ENCODE data around the gene NPL. TPM values are rescaled to one million over a fixed set of nuclear protein-coding genes. Genes with fewer than 3 reads are reported as not detected.

Gene NPL
- total RNA-seq, 4 donors from 2014 or later, result 16.2 to 132 (median 30.0) TPM

- no peak for TF ChIP-seq CTCF (IDR thresholded peaks at IDR 0.05; ENCODE audit: low read depth)
Observed at GRCh38 chr1:182826892-182827291, 37.3 kb downstream of the NPL start.

DNA sequence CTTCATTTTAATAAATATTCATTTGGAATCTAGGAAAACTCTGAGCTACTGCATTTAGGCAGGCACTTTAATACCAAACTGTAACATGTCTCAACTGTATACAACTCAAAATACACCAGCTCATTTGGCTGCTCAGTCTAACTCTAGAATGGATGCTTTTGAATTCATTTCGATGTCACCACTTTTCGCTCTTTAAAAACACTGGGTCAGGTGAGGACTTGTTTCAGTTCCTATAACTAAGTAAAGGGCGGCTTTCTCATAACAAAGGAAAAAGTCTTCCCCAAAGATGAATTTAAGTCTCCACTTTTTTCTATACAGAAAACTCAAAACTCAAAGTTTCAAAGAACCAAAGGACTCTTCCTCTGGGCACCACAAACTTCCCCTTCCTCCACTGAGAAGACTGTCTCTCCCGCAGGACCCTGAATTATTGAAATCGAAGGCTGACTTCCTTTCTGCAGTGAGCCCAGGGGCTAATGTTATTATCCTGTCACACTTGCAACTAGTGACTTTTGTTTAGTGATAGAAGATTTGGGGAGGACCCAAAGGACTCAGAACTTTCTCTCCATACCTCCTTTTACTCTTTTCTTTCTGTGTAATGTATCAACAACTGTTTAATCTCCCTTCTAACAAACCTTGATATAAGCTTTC lies 39.8 kb downstream of the NPL start:
- no peak for TF ChIP-seq CTCF (IDR thresholded peaks at IDR 0.05; ENCODE audit: low read depth)

GRCh38 chr1:182833271-182833670 lies 43.7 kb downstream of the NPL start:
- TF ChIP-seq CTCF (IDR thresholded peaks at IDR 0.05; ENCODE audit: low read depth), result no peak

DNA sequence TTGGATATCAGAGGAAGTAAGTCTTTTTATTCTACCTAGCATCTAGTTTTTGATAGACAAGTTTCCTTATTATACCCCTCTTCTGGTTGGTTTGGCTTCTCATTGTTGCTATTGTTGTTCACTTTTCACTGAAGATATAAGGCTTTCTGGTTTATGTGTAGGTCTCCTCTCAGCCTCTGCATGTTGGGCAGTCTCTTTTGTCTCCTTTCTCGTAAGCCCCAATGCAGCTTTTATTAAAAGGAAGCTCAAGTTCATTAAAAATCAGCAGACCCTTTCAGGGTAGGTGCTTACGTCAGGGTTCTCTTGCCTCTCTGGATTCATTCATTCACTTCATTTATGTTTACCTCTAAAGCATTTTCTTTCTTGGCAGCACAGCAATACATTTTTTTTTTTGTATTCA lies 44.8 kb downstream of the NPL start:
- TF ChIP-seq CTCF (IDR thresholded peaks at IDR 0.05; ENCODE audit: low read depth), result no peak

DNA sequence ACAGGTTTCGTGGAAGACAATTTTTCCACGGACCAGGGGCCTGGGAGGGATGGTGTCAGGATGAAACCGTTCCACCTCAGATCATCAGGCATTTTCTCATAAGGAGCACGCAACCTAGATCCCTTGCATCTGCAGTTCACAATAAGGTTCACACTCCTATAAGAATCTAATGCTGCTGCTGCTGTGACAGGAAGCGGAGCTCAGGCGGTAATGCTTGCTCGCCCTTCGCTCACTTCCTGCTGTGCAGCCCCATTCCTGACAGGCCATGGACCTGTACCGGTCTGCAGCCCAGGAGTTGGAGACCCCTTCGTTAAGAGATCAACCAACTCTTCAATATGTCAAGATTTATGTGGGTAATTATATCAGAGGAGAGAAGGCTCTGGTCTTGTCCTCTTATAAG lies 46.2 kb downstream of the NPL start:
- no peak for TF ChIP-seq CTCF (IDR thresholded peaks at IDR 0.05; ENCODE audit: low read depth)

GRCh38 chr1:182839209-182840066 lies 49.9 kb downstream of the NPL start, which contains the start of gene DHX9:
Gene DHX9, plus strand, starts transcription at chr1:182839347. Its CDS starts 3,220 bp downstream, at chr1:182842567.
- TF ChIP-seq CTCF (IDR thresholded peaks at IDR 0.05; ENCODE audit: low read depth), result no peak

- TF ChIP-seq CTCF (IDR thresholded peaks at IDR 0.05; ENCODE audit: low read depth), result no peak
Observed at GRCh38 chr1:182841368-182841988, 51.9 kb downstream of the NPL start.

Measured in subcutaneous adipose tissue (tissue), 4 donors.